ENCODE data around the gene NPAS3.

GRCh38 chr14:33210311-33210710 lies 271.6 kb downstream of the NPAS3 start:
- TF ChIP-seq, protein P1, sequence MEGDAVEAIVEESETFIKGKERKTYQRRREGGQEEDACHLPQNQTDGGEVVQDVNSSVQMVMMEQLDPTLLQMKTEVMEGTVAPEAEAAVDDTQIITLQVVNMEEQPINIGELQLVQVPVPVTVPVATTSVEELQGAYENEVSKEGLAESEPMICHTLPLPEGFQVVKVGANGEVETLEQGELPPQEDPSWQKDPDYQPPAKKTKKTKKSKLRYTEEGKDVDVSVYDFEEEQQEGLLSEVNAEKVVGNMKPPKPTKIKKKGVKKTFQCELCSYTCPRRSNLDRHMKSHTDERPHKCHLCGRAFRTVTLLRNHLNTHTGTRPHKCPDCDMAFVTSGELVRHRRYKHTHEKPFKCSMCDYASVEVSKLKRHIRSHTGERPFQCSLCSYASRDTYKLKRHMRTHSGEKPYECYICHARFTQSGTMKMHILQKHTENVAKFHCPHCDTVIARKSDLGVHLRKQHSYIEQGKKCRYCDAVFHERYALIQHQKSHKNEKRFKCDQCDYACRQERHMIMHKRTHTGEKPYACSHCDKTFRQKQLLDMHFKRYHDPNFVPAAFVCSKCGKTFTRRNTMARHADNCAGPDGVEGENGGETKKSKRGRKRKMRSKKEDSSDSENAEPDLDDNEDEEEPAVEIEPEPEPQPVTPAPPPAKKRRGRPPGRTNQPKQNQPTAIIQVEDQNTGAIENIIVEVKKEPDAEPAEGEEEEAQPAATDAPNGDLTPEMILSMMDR (IDR thresholded peaks at IDR 0.05) = no peak
- TF ChIP-seq EZH2 (IDR thresholded peaks at IDR 0.05) = no peak
